Neuron (in vitro differentiated cells): ENCODE measurements around the gene TRIP12.
"Not testable (repeated sequence)": the region's sequence is repeated elsewhere in the genome, so short reads cannot be mapped to it uniquely, and the experiment has no call there.

Source experiments
- H2AFZ ChIP-seq: one replicate; pipeline ENCODE4 v1.6.1; 2013; ENCODE audit warnings: low read depth, mild to moderate bottlenecking, inconsistent platforms, low read length, moderate library complexity
- H3K27me3 ChIP-seq: one replicate; pipeline ENCODE4 v1.6.1; 2013; ENCODE audit warnings: low read length; ENCODE audit not compliant: insufficient read depth
- H3K36me3 ChIP-seq: one replicate; pipeline ENCODE4 v1.6.1; 2013; ENCODE audit warnings: low read length; ENCODE audit not compliant: insufficient read depth
- H3K4me1 ChIP-seq: one replicate; pipeline ENCODE4 v1.6.1; 2013; ENCODE audit warnings: low read length; ENCODE audit not compliant: insufficient read depth
- H3K4me3 ChIP-seq: 2 replicates; pipeline ENCODE4 v1.5.1; 2013; ENCODE audit warnings: mild to moderate bottlenecking, low read length, moderate library complexity
- H3K9me3 ChIP-seq: one replicate; pipeline ENCODE4 v1.6.1; 2013; ENCODE audit warnings: low read length

TRIP12 gene

DNA sequence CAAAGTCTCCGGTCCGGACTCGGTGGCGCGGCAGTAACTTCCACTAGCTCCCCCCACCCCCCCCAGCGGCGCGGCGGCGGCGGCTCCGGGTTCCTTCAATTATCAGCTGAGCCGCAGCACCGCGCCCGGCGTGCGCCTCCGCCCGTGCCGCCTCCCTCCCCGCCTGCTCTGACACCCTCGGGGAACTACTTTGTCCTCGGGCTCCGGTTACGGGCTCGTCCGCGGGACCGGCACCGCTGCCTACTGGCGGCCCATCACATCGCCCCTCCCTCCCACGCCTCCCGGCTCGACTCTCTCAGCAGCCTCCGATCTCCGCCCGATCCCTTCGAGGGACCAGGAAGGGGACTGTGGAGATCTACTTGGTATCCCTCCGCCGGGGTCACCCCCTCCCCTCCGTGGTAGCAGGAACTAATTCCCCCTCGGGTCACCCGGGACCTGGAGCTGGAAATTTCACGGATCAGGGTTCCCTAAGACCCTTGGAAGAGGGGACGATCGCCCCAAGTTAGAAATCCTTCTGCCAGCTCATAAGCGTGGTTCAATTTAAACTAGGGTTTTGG is at the start of gene TRIP12:
TRIP12 (minus strand) TSS at position 118 of the 557 bp plus-strand sequence. CDS start 41,930 bp downstream, outside the sequence.
- Histone ChIP-seq H3K27me3 (no peaks in the 10 kb centered on the region), H2AFZ (peak within 1 kb of the TSS; percentile 99), H3K4me3 (peak within 1 kb of the TSS; percentile 78), H3K4me1 (peaks cover 7% of the 10 kb centered on the region), H3K9me3 (peaks cover 2% of the 10 kb centered on the region), H3K36me3 (peaks cover 11% of the 10 kb centered on the region)

DNA sequence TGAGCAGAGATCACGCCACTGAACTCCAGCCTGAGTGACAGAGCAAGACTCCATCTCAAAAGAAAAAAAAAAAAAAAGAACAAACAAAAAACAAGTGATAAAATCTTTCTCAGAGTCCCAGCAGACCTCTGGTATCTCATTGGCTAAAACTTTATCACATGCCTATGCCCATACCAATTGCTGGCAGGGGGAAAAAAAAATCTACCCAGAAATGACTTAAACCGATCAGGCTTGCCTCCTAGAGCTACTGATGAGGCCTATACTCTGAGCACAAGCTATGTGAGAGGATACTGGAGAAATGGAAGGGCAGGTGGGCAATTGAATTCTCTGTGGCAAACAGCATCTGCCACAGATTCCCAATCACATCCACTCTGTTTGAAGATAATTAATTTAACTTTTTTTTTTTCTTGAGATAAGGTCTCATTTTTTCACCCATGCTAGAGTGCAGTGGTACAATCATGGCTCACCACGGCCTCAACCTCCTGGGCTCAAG is 49.5 kb upstream of the TRIP12 start:
- H3K4me3 ChIP-seq, result no peak overlapping the region
- H3K4me1 ChIP-seq, result no peaks in the 10 kb centered on the region
- no peaks in the 10 kb centered on the region for H3K9me3 ChIP-seq
- no peaks in the 10 kb centered on the region for H3K27me3 ChIP-seq
- no peaks in the 10 kb centered on the region for H3K36me3 ChIP-seq
- no peak overlapping the region for H2AFZ ChIP-seq

DNA sequence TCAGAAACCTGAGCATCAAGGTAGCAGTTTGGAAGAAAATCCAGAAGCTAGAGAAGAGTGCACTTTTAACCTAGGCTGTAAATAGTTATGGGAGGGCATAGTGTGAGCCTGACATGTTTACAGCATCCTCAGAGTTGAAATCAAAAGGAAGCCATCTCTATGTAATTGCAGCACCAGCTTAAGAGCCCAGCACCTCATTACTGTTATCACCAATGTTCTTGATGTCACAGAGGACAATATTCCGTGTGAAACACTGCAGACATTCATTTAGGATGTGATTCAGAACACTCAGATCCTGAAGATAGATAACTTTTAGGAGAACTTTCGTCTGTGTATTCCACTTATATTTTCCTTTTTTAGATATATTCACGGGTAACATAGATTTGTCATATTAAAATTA is 48.6 kb upstream of the TRIP12 start:
- H3K9me3 ChIP-seq, result no peaks in the 10 kb centered on the region
- no peaks in the 10 kb centered on the region for H3K27me3 ChIP-seq
- no peaks in the 10 kb centered on the region for H3K36me3 ChIP-seq
- no peak overlapping the region for H3K4me3 ChIP-seq
- H2AFZ ChIP-seq, result no peak overlapping the region
- no peaks in the 10 kb centered on the region for H3K4me1 ChIP-seq

DNA sequence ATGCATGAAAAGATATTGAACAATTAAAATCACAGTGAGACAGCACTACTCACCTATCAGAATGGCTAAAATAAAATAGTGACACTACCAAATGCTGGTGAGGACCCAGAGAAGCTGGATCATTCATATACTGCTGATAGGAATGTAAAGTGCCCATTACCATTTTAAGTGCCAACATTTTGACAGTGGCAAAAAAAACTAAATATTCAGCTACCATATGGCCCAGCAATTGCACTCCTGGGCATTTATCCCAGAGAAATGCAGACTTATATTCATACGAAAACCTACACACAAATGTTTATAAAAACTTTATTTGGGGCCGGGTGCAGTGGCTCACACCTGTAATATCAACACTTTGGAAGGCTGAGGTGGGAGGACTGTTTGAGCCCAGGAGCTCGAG is 48.1 kb upstream of the TRIP12 start:
- Histone ChIP-seq H3K4me1 (no peaks in the 10 kb centered on the region), H3K9me3 (no peaks in the 10 kb centered on the region), H3K36me3 (no peaks in the 10 kb centered on the region)

DNA sequence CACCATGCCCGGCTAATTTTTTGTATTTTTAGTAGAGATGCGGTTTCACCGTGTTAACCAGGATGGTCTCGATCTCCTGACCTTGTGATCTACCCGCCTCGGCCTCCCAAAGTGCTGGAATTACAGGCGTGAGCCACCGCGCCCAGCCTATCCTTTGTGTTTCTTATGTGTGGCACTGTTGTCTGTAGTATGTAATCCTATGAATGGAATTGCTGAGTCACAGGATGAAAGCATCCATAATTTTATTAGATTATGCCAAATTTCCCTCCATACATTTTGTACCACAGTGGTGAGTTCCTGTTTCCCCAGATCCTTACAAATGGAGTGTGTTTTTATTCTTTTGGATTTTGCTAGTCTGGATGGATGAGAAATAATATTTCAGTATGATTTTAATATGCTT is 41.8 kb upstream of the TRIP12 start:
- not testable (repeated sequence) for H3K27me3 ChIP-seq, H3K4me1 ChIP-seq, H3K4me3 ChIP-seq, H2AFZ ChIP-seq, H3K9me3 ChIP-seq, H3K36me3 ChIP-seq

More for the DNA sequence above, 48.1 kb upstream of the TRIP12 start:
- Histone ChIP-seq H3K4me3 (no peak overlapping the region), H3K27me3 (no peaks in the 10 kb centered on the region), H2AFZ (no peak overlapping the region)

DNA sequence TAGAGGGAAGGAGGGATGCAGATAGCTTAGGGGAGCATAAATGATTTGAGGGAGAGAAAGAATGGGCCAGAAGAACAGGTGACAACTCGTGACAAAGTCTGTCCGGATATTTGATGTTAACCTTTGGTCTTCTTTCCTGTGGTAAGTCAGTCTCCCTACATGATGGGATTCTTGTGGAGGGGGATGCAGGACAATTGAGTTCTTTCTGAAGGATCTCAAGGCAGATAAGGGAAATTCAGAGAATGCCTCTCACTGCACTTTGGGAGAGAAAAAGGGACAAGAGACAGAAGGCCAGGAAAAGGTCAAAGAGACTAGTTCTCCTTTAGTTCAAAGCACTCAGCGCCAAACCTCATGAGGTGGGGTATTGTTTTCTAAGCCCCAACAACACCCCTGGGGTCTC is 34.7 kb upstream of the TRIP12 start:
- no peaks in the 10 kb centered on the region for H3K36me3 ChIP-seq
- H3K27me3 ChIP-seq, result no peaks in the 10 kb centered on the region
- no peaks in the 10 kb centered on the region for H3K4me1 ChIP-seq
- no peaks in the 10 kb centered on the region for H3K9me3 ChIP-seq
- no peak overlapping the region for H2AFZ ChIP-seq
- H3K4me3 ChIP-seq, result no peak overlapping the region

DNA sequence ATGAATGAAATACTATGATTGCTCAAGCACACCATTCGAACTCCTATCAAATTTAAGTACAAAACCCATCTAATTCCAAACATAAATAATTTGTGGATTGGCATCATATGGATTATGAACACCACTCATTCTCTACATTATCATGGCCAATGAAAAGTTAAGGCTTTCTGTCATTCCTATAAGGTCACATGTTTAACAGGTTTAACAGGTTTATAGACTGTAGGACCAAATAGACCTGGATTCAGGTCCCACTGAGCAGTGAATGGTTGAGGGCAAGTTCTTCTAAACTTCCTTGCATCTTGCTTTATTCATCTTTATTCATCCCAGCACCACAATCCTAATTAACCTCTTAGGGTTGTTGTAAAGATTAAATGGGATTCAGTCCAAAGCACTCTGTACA is 33.9 kb upstream of the TRIP12 start:
- H3K4me1 ChIP-seq, result no peaks in the 10 kb centered on the region
- H3K4me3 ChIP-seq, result no peak overlapping the region
- no peaks in the 10 kb centered on the region for H3K9me3 ChIP-seq
- H3K36me3 ChIP-seq, result no peaks in the 10 kb centered on the region
- H3K27me3 ChIP-seq, result no peaks in the 10 kb centered on the region
- no peak overlapping the region for H2AFZ ChIP-seq

DNA sequence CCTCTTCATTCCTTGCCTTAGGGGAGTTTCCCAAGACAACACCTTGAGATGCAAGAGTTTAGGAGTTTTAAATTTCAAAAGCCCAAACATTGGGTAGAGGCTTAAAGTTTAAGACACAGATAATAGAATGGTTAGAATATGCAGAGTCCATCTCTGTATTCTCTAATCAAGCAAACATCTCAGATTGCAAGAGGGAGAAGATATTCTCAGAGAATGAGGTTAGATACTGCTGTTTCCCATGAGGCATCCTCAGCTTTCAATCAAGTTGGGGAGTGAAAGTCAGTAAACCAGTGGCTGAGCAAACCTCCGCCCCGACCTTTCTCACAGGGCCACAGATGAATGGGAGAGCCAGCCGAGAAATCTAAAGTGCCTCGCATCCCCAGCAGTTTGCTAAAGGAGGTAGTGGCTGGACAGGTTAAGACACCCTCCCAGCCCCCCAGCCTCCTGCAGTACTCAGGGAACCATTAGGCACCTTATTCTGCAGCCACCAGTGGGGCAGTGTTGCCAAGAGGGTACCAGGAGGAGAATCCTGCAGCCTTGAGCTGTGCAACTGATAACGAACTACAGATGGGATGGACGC is 30.5 kb upstream of the TRIP12 start:
- Histone ChIP-seq H2AFZ (no peak overlapping the region), H3K36me3 (no peaks in the 10 kb centered on the region), H3K9me3 (no peaks in the 10 kb centered on the region), H3K4me3 (no peak overlapping the region), H3K4me1 (no peaks in the 10 kb centered on the region), H3K27me3 (no peaks in the 10 kb centered on the region)

DNA sequence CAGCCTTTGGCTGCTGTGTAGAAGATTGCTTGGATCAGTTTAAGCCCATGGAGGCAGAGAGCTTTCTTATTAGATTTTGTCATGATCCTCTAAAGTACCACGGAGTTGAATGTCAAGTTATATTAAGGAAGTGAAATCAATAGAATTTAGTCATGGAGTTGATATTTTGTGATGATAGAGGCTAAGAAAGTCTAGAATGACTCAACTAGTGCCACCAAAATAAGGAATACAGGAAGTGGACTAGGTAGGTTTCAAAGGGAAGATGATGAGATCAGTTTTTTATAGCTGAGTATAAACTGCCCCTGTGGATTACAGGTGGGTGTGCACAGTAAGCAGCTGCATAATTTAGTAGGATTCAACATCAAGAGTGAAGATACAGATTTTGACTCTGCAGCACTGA is 25.7 kb upstream of the TRIP12 start:
- no peaks in the 10 kb centered on the region for H3K36me3 ChIP-seq
- H3K4me3 ChIP-seq, result no peak overlapping the region
- no peaks in the 10 kb centered on the region for H3K9me3 ChIP-seq
- H2AFZ ChIP-seq, result no peak overlapping the region
- H3K27me3 ChIP-seq, result no peaks in the 10 kb centered on the region
- H3K4me1 ChIP-seq, result no peaks in the 10 kb centered on the region

DNA sequence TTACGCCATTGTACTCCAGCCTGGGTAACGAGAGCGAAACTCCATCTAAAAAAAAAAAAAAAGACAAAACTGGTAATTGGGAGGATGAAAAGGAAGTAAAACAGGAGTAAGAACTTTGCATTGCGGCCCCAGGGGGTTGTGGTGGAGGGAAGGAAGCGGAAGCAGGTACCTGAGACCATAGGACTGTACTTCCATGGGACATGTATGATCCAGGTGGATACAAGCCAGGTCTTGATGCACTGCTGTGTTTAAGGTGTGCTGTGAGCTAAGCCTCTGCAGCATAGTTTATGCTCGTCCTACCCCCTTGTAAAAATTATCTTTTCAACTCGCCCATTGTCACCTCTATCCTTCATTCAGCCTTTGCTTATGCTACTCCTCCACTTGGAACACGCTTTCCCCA is 24.2 kb upstream of the TRIP12 start:
- H3K4me1 ChIP-seq, result no peaks in the 10 kb centered on the region
- H3K27me3 ChIP-seq, result no peaks in the 10 kb centered on the region
- H3K9me3 ChIP-seq, result no peaks in the 10 kb centered on the region
- no peak overlapping the region for H2AFZ ChIP-seq
- H3K36me3 ChIP-seq, result no peaks in the 10 kb centered on the region
- no peak overlapping the region for H3K4me3 ChIP-seq

DNA sequence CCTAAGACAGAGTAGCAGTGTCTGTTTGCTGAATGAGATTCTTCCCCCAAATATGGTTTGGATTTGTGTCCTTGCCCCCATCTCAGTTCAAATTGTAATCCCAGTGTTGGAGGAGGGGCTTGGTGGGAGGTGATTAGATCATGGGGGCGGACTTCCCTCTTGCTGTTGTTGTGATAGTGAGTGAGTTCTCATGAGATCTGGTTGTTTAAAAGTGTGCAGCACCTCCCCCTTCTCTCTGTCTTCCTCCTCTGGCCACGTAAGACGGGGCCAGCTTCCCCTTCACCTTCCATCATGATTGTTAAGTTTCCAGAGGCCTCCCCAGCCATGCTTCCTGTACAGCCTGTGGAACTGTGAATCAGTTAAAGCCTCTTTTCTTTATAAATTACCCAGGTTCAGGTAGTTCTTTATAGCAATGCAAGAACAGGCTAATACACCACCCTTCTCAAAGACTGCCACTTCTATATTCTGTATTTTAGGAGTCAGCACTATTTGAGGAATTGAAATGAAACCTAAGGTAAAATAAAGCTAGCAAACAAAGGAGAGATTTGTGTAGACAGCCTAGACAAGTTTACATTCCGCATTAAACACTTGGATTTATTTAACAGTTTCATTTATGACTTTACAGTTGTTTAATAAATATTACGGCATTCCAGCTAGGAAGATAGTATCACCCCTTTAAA is 22.1 kb upstream of the TRIP12 start:
- H3K36me3 ChIP-seq, result no peaks in the 10 kb centered on the region
- H3K27me3 ChIP-seq, result no peaks in the 10 kb centered on the region
- no peaks in the 10 kb centered on the region for H3K9me3 ChIP-seq
- no peak overlapping the region for H3K4me3 ChIP-seq
- H2AFZ ChIP-seq, result no peak overlapping the region
- no peaks in the 10 kb centered on the region for H3K4me1 ChIP-seq

DNA sequence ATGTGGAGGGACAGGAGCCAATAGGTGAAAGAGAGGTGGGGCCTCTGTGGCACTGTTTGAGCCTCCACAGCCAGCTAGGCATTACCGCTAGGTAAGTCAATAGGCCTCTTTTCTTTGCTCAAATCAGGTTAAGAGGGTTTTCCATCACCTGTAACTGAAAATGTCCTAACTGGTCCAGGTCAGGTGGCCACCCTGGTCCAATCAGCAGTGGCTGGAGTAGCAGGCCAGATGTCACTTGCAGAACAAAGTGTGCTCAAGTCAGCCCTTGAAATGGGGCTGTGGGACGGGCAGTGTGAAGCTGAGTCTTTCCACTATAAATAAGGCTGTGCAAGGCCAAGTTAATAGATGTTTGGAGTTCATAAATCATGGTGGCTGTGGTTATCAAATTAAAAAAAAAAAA is 21.4 kb upstream of the TRIP12 start:
- no peaks in the 10 kb centered on the region for H3K4me1 ChIP-seq
- no peaks in the 10 kb centered on the region for H3K36me3 ChIP-seq
- no peaks in the 10 kb centered on the region for H3K9me3 ChIP-seq
- H2AFZ ChIP-seq, result no peak overlapping the region
- no peaks in the 10 kb centered on the region for H3K27me3 ChIP-seq
- no peak overlapping the region for H3K4me3 ChIP-seq

DNA sequence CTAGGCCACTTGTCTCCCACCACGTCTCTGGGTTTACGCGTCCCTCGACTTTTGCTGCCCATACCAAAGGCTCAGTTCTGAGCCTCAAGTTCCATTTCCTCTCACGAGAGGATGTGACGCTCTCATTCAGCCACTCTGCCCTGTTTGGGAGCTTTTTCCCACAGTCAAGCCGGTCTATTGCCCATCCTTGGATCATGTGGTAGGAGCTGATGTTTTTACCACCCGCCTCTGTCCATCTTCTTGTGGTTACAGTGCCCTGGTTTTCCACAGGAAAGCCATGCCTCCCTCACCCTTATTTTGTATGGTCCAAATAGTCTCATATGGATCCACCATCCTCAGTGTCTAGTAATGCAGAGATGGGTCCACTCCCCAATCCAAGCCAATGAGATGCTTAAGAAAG is 20.9 kb upstream of the TRIP12 start:
- no peak overlapping the region for H2AFZ ChIP-seq
- H3K9me3 ChIP-seq, result peaks cover 2% of the 10 kb centered on the region
- H3K4me3 ChIP-seq, result no peak overlapping the region
- H3K36me3 ChIP-seq, result no peaks in the 10 kb centered on the region
- H3K27me3 ChIP-seq, result no peaks in the 10 kb centered on the region
- no peaks in the 10 kb centered on the region for H3K4me1 ChIP-seq
